CD1c-positive myeloid dendritic cell (primary cell): ENCODE results near the gene ELOB.
"Not testable (repeated sequence)": the region's sequence is repeated elsewhere in the genome, so short reads cannot be mapped to it uniquely, and the experiment has no call there.

ENCODE experiments used
- DNase-seq: peaks from one replicate; pipeline ENCODE4 v3.0.0-alpha.2; 2016; ENCODE audit errors: extremely low spot score

ELOB gene

DNA sequence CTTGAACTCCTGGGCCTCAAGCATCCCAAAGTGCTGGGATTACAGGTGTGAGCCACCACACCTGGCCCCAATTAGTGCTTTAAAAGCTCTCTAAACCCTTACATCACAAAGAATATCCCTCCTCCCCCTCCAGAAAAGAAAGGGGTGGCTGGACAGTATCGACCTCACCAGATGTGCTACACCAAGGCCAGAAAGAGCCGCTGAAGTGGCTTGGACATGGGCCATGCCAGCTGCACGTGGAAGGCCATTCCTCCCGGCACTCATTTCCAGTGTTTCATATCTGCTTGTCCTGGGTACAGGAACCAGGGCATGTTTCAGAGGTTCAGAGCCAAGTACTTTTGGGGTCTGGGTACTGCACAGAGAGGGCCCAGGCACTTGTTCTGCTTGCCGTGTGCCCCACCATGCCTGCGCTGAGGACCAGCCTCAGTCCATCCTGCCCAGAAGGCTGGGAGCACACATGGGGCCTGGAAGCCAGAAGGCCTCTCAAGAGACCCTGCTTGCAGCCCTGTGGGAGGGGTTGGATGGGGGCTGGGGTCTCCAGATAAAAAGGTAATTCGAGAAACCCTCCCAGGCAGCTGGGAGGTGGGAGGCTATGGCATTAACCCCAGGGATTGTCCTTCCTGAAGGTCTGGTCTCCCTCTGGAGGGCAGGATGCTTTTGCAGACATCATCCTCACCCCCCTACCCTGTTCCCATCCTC lies 28.2 kb downstream of the ELOB start:
- no peak for DNase-seq

- no peak for DNase-seq
Measured at GRCh38 chr16:2745961-2746360, 31.1 kb downstream of the ELOB start.

GRCh38 chr16:2745116-2745890 lies 31.8 kb downstream of the ELOB start:
- DNase-seq = no peak

- no peak for DNase-seq
Measured at GRCh38 chr16:2744711-2745110, 32.4 kb downstream of the ELOB start.

DNA sequence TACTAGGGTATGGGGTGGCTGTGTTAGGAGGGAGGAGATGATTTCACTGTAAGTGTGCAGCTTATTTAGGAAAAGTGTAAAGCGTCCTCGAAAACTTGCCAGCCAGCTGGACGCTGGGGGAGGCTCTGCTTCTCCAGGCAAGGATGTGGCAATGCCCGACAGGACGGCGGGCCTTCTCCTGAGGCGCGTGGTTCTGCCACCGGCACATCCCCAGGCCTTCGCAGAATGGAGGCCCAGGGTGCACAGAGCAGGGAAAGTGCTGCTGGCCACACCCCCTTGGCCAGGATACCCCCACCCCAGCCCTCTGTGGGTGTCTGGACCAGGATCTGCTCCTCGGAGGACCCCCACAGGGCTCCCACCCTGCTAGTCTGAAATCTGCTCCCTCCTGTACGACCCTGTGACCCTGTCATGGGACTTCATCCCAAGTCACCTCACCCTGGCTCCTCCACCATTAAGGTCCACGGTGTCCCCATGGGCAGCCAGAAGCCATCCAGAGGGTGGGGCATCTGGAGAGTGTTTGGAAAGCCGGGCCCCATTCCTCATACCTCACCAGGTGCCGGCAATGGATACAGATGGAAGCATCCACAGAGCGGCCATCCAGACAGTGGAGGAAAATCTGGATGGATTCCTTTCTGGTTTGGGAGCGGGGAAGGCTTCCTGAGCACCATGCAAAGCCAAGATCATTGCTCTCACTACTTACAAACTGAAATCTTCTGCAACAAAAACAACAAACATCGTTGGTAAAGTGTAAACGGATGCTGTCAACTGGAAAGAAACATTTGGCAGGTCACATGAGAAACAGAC lies 33.9 kb downstream of the ELOB start:
- DNase-seq = no peak

- no peak for DNase-seq
Measured at GRCh38 chr16:2742323-2743006, 34.6 kb downstream of the ELOB start.

GRCh38 chr16:2741168-2741567 lies 35.9 kb downstream of the ELOB start:
- no peak for DNase-seq

DNA sequence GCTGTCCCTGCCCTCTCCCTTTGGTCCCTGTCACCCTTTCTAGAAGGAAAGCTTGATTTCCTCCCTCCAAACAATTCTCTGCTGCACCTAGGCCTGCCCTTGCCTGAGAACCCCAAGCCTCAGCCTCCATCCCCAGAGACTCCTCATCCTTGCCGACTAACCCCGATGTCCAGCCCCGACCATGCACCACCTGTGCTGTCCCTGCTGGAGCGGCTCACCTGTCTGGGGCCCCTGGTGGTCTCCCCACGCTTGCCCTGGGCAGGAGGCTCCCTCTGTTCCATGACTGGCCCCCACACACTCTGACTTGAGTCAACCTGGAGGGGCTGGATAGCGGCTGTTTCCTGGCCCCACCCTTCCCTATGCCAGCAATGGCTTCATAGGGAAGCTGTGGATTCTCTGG lies 36.6 kb downstream of the ELOB start:
- no peak for DNase-seq

- DNase-seq = no peak
Measured at GRCh38 chr16:2739625-2740430, 37.3 kb downstream of the ELOB start.

- DNase-seq = no peak
Measured at GRCh38 chr16:2738615-2739014, 38.5 kb downstream of the ELOB start.

DNA sequence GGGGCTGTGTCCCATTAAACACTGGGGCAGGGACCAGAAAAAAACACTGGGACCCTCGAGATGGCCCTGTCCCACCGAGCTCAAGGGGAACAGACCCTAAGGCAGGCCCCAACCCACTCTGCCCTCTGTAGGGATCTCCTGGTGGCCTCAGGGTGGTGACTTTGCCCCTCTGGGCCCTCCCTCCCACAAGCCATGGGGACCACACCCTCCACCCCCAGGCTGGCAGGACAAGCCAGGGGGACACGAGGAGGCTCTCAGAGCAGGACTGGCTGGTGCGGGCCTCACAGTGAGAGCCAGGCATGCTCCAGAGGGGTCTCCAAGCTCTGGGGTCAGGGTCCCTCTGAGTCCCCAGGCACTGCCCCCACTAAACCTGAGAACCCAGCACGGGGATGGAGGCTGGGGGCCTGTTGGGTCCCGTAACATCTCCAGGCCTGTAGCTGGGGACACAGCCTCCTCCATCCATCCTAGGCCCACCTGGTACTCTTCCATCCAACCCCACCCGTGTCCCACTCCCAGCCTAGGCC lies 39.1 kb downstream of the ELOB start:
- no peak for DNase-seq

GRCh38 chr16:2737238-2737605 lies 39.9 kb downstream of the ELOB start:
- DNase-seq = no peak

DNA sequence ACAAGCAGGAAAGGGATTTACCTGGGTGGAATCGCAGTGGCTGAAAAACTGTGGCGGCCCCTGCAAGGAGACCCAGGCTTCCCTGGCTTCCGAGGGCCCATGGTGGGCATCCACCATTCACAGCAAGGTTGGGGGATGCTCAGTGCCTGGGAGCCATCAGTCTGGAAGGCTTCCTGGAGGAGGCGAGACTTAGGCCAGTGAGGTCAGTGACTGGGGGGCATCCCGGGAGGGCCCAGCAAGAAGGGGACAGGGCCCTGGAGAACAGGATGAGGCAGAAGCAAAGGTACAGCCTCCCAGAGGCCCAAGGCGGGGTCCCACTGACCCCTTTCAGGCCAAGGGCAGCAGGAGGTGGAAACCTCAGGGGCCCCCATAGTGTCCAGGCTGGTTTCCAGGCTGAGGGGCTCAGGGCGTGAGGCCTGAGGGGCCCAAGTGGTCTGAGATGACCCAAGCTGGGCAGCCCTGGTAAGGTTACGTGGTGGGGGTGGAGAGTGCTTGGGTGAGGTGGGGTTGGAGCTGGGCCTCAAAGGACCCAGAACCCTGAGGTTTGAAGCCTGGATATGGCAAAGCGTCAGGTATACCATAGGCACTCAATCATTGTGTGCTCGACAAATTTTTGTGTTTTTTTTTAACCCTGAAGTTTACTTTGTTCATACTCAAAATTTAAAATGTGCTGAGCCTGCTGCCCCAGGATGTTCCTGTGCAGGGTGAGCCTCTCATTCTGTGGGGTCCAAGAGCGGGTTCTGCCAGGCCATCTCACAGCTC lies 40.4 kb downstream of the ELOB start:
- no peak for DNase-seq

DNA sequence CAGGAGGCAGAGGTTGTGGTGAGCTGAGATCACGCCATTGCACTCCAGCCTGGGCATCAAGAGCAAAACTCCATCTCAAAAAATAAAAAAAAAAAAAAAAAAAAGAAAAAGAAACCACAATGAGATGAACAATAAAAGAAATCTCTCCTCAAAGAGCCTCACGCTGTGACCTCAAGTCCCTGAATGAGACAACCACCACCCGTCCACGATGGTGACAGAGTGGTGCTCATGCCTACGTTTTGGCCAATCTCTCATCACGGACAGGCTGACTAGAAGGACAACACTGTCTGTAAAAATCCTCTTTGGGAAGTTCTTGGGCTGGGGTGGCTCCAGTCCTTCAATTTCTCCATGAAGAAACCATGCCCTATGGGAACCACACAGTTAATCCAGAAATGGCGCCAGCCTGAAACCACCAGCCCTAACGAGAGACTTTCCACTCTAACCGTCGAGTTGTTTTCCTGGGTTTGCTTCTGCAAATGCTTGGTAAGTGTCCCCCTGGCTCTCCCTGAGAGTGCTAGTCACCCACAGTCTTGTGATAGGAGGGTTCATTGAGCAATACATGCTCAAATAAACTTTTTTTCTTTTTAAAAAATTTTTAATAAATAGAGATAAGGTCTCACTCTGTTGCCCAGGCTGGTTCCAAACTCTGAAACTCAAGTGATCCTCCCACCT lies 42.1 kb downstream of the ELOB start:
- DNase-seq = peak; percentile 20

- DNase-seq = no peak
Measured at GRCh38 chr16:2728034-2728433, 49.0 kb downstream of the ELOB start.

GRCh38 chr16:2726923-2727322 lies 50.2 kb downstream of the ELOB start:
- DNase-seq = no peak

DNA sequence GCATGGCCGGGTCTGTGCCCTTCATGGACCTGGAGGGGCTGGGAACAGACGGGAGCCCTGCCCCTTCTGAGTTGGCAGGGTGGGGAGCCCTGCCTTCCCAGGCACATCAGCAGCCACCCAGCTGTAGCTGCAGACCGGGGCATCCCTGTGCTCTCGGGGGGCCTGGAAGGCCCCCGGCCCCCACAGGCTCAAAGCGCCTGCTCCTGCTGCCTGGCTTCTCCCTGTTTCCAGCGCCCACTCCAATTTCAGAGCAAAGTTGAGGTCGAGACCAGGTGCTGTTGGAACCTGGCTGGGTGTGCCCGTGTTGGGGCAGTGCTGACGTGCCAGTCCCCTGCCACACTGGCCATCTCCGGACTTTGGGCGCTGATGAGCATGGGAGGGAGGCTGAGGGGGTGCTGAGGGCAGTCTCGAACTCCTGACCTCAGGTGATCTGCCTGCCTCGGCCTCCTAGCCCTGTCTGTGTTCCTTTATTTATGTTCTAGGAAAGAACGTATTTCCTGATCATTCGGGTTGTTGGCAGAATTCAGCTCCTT lies 52.2 kb downstream of the ELOB start:
- no peak for DNase-seq

DNA sequence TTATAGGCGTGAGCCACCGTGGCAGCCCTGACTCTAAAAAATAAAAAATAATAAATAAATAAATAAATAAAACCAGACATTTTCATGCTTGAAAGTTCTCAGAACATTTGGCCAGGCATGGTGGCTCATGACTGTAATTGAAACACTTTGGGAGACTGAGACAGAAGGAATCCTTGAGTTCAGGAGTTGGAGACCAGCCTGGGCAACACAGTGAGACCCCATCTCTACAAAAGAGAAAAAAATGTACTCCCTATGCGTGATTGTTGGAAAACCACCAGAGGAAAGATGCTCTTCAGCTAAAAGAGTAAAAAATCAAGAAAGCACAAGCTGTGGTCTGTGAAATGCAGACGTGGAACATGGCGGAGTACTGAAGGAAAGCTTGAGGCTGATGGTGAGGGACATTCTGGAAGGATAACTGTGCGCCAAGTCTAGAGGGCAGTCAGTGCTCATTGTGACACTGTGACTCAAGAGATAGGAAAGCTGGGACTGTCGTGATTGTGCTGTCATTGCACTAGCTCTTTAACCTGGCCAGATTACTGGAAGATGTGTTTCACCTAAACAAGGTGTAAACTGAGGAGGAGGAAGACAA lies 52.9 kb downstream of the ELOB start:
- DNase-seq = no peak

DNA sequence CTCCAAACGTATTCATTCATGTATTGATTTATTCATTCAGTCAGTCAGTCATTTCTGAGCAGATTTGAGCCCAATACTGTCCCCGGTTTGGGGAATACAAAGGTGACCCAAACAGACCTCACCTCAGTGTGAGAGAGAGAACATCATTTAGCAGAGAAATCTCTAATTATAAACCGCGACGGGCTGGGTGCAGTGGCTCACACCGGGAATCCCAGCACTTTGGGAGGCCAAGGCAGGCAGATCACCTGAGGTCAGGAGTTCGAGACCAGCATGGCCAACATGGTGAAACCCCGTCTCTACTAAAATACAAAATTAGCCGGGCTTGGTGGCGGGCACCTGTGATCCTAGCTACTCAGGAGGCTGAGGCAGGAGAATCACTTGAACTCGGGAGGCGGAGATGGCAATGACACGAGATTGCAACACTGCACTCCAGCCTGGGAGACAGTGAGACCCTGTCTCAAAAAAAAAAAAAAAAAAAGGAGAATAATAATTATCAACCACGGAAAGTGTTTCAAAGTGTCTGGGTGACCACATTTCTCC lies 55.4 kb downstream of the ELOB start:
- not testable (repeated sequence) for DNase-seq
